ENCODE data around the gene KCMF1.

Gene KCMF1

DNA sequence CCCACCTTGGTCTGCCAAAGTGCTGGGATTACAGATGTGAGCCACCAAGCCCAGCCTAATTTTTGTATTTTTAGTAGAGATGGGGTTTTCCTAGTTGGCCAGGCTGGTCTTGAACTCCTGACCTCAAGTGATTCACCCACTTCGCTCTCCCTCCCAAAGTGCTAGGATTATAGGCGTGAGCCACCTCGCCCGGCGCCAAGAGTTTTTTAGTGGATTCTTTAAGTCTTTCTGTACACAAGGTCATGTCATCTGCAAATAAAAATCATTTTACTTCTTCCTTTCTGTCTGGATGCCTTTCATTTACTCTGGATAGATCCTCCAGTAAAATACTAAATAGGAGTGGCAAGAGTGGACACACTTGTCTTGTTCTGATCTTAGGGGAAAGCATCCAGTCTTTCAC, 61.7 kb downstream of the KCMF1 start:
- no peak for DNase-seq

DNA sequence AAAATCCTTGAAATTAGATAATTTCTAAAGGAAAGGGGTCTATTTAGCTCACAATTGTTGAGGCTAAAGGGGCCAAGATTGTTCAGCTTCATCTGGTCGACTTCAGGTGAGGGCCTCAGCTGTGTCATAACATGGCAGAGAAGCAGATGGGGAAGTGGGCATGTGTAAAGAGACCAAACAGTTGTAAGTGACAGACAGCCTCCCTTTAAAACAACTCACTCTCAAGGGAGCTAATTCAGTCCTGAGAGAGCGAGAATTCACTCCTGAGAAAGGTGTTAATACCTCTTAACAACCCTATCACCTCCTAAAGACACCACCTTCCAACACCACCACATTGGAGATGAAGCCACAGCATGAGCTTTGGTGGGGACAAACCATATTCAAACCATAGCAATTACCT, 62.4 kb downstream of the KCMF1 start:
- DNase-seq, result no peak

DNA sequence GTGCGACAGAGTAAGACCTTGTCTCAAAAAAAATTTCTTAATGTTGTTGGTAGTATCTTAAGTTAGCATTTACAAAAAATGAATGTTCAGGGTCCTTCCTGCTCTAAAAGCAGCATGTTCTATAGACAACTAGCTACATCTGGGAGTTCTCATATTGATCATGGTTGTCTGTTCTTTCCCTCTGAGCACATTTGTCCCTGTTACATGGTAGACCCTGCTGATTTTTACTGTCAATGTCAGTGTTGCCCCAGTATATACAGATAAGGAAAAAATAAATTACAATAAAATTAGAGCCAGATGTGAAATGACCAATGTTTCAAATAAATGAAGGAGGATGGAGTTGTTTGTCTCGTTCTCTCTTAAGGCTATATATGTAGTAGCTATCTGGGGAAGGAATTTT, 63.2 kb downstream of the KCMF1 start:
- DNase-seq, result no peak

DNA sequence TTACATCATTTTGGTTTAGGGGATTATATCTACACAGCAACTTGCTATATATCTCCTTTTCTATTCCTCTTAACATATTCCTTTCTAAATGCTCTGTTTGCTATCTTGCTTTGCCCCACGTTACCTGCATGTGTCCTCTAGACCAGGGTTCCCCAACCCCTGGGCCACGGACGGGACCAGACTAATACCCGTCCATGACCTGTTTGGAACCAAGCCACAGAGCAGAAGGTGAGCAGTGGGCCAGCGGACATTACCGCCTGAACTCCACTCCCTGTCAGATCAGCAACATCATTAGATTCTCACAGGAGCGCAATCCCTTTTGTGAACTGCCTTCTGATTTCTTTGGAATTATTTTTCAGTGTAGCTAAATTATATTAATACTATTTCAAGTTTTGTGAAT, 66.7 kb downstream of the KCMF1 start:
- DNase-seq, result no peak

DNA sequence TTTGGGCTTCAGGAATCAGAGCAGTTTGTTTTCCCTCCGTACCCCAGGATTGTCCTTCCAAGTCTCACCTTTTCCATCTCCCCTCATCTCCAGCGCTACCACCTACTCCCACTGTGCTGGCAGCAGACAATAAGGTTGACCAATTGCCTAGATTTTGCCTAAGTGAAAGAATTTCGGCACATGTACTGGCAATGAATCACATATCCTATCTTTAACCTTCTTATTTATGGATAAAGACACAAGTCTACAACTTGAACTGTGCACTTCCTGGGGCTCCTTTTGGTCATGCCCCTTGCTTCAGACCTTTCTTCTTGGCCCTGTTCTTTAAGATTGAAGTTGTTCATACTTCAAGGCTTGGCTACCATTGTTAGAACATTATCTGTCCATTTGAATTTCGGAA, 71.4 kb downstream of the KCMF1 start:
- DNase-seq, result no peak

DNA sequence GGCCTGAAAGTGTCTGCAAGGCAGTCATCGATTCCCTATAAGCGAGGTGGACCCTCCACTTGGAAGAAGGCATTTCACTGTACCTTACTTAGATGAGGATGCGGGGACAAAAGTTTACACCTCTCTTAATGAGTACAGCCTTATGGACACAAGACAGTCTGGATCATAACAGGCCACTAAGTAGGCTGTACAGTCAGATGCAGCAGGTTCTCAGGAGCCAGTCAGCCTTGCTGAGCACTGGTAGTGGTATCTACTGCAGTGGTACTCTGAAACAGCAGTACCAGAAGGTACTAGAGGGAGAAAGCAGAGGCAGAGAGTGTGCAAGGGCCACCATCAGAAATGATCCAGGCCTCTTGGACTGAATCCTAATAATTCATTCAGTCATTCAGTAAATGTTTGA, 77.6 kb downstream of the KCMF1 start:
- DNase-seq, result no peak

DNA sequence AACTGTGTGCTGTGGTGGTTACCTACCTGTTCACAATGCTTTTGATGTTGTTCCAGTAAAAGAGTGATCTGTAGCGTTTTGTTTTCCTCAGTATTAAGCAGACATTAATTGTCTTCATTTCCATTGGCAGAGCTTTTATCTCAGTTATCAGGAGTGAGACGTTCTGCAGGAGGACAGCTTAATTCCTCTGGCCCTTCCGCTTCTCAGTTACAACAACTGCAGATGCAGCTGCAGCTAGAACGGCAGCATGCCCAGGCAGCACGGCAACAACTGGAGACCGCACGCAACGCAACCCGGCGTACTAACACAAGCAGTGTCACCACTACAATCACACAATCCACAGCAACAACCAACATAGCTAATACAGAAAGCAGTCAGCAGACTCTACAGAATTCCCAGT, 78.3 kb downstream of the KCMF1 start:
- no peak for DNase-seq

DNA sequence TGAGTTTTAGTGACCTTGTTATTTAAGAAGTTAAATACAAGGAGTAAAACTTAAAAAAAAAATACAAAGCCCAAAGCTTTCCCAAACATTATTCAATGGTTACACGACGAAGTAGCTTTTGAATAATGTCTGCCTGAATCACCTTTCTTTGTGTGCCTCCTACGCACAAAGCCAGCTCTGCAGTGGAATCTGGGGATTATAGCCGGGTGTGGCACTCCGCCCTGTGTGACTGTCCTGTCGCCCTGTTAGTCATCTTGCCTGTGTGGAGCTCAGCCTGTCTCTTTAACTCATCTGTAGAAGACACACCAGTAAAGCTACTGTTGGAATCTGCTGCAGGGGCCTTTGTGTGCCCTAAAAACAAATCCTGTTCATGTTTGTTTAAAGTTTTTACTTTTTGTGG, 82.8 kb downstream of the KCMF1 start:
- DNase-seq, result no peak

DNA sequence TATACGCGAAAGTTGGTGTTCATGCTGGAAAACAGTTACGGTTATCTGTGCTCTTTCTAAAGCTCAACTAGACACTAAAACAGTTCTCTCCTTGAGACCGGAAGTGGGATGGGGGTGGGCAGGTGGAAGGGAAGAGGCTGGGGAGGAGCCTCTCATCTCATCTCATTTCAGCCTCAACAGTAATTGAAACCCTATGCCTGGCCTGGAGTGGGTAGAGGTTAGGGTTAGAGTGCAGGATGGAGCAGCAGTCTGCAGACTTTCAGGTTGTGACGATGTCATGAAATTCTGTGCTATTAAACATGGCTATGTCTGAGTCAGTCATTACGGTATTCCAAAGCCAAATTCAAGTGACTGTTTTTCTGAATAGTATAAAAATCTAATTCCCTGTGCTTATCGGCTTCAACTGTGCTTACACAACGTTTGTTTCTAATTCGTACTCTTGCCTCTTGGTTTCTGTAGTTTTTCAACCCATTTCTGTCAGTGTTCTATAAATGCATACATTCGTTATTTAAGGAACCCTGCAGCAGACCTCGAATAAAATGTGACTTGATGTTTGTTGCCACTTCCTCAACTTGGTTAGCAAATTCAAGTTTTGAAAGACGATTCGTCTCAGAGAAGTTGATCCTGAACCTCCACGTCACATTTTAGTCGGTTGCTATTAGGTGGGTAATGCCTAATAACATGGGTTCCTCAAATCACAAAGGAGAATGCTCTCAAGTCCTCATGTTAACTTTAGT, 86.4 kb downstream of the KCMF1 start:
- no peak for DNase-seq

DNA sequence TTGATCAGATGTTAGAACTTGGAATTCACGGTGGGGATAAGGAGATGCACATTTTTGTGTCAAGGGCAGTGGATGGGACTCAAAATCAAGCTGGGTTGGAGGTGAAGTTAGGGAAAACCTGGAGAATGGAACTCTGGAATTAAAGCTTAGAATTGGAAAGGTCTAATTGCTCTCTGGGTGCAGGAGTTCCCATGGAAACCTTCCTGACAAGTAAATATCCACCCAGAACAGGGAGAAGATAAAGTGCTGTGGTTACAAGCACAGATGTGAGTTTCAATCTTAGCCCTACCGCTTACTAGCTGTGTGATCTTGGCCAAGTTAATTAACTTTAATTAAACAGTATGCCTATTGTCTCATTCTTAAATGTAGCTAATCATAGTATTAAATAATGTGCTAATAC, 90.9 kb downstream of the KCMF1 start:
- DNase-seq, result no peak

DNA sequence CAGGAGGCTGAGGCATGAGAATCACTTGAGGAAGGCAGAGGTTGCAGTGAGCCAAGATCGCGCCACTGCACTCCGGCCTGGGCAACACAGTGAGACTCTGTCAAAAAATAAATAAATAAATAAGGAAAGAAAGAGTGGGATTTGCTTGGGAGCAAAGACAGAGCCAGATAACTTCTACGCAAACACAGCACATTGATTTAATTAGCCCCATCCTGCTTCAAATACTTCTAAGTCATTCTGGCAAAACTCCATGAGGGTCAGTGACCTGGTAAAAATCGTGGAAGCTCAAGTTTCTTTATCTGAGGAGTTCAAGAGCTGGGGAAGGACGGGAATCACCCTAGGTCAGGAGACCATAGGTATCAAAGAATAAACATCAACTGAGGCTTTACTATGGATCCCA, 91.6 kb downstream of the KCMF1 start:
- no peak for DNase-seq

DNA sequence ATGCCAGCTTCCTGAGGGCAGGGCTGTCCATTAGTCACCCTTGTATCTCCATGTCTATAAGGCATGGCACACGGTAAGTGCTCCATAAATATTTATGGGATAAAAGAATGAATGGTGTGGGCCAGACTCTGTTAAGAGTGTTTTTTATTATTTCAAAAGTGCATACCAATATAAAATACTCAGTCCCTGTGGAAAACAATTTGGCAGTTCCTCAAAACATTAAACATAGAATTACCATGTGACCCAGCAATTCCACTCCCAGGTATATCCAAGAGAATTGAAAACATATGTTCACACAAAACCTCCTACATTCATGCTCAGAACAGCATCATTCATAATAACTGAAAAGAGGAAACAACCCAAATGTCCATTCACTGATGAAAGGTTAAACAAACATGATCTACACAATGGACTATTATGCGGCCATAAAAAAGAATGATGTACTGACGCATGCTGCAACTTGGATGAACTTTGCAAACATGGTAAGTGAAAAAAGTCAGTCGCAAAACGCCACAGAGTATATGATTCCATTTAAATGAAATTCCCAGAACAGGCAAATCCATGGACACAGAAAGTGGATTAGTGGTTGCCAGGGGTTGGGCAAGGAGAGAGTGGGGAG, 93.1 kb downstream of the KCMF1 start:
- DNase-seq, result no peak

DNA sequence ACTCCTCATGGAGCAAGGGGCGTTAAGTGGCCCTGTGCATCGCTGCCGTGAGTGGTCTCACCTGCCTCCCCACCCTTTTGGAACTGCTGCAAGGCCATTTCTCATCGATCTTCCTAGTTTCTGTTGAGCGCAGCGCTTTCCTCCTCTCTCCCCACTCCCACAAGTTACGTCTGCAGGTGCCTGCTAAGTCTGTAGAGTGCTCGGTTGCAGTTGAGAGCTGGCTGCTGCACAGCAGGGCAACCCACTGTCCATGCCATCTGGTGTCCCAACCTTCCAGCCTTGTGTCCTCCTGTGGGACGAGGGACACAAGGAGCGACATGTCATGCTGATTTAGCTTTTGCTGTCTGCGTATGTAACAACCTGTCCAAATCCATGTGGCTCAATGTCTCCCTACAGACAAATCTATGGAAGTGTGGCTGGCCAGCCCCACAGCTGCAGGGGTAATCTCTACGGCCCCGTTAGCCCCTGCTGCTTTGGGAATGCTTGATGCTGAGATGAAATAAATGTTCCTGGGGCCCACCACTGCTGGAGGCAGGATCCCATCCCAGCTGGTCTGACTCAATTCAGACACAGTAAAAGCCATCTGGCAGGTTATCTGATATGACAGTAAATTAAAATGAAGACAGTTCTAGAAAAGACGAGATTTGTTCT, 94.1 kb downstream of the KCMF1 start:
- DNase-seq, result no peak

DNA sequence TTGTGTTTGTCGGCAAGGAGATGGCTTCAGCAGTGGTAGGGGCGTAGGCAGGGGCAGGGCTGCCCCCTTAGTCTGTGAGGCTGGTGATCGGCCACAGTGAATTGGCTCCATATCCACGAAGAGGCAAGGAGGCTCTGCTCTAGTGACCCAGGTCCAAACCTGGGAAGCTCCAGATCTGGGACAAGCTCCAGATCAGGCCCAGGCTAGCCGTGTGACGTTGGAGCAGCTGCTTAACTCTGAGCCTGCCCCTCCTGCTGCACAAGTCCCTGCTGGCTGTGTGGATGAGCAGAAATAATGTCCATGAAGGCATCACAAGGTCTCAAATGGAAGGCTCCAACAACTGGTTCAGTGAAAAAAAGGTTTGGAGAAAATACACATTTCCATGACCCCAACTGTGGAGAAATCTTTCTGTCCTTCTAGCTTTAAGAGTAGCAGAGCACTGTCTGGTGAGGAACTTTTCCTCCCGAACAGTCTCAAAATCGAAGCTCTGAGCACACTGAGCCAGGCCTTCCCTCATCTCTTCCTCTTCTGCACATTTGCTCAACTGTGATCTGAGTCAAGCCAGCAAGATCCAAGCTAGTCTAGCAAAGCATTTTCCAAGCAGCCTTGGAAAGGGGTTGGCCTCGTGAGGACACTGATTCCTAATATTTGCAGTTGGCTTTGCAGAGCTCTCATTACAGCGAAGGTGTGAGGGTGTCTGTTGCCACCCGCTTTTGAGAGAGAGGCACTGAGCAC, 95.2 kb downstream of the KCMF1 start:
- no peak for DNase-seq

DNA sequence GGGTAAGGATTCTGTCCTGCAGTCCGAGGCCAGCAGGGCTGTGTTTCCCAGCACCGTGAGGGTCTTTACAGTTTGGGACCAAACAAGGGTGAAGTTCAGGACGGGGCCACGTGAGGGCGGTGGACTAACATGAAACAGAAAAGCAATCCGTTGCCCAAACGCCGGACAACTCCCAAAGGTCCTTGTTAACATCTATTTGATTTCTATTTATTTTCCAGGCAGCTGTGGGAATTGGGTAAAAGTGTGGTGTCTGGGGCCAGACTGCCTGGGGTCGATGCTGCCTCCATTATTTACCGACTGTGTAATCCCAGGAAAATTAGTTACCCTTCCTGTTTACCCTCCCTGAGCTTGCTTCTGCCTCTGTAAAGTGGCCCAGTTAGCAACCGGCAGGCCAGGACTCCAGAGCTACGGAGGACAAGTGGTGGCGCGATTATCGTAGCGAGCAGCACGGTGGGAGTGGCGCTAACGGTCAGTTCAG, 96.0 kb downstream of the KCMF1 start:
- peak; percentile 39 for DNase-seq

DNA sequence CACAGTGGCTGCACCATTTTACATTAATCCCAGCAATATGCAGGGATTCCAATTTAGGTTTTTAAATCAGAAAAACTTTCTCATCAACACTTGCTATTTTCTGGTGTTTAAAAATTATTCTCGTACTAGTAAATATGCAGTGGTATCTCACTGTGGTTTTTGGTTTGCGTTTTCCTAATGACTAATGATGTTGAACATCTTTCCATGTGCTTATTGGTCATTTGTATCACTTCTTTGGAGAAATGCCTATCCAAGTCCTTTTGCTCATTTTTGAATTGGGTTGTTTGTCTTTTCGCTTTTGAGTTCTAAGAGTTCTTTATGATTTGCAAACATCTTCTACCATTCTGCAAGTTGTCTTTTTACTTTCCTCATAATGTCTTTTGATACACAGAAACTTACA, 100.1 kb downstream of the KCMF1 start:
- DNase-seq, result no peak

DNA sequence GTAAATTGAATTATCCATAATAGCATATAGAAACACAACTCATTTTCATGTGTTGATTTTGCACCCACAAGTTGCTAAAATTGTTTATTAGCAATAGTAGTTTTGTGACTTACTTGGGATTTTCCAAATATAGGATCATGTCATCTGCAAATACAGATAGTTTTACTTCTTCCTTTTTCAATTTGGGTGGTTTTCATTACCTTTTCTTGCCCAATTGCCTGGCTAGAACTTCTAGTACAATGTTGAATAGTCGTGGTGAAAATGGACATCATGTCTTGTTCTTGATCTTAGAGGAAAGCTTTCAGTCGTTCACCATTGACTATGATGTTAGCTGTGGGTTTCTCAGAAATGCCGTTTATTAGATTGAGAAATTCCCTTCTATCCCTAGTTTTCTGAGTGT, 102.1 kb downstream of the KCMF1 start:
- no peak for DNase-seq

DNA sequence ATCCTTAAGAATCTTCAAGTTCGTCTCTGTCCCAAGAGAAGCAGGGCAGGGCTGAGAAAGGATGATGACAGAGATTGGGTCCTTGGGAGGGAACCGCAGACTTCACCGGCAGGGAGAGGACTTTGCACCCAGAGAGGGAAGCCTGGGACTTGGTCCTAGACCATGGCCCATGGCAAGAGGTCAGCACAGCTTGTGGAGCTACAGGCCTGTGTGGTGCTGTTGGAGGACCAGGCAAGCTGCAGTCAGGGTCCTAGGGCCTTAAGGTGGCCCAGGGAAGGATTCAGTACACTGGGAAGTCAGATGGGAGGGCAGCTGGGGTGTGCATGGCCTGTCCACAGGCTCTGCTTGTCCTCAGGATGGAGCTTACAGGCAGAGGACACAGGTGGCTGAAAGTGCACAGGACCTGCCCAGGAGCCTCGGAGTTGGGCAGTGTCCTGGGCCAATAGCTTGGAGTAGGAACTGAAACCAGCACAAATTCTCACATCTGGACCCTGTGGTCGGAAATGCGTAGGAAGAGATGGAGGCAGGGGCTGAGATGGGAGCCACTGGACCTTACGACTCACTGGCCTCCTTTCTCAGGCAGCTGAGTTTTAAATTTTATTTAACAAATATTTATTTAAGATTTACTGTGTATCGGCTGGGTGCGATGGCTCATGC, 105.8 kb downstream of the KCMF1 start:
- no peak for DNase-seq

DNA sequence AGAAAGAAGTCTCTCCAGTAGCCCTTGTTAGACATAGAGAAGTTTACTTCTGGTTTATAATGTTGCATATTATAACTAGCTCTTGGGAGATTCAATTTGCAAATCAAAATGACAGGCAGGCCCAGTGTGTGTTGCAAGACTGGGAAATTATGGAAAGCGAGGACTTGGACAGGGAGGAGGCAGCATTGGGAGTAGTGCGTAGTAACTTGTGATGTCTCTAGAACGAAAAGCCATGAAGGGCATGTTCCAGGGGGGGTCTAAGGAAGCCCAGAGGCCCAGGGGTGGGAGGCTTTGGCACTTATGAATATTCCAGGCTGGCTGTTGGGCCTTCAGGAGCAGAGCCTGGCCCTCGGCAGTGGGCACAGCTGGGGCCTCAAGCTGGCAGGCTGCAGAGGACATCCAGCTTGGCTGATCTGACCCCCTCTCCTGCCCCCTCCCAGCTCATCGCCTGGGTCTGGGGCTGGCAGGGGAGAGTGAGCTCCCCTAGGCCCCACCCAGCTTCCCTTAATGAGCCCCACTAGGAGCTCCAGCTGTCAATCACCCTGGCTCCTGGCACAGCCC, 107.0 kb downstream of the KCMF1 start:
- DNase-seq, result no peak

DNA sequence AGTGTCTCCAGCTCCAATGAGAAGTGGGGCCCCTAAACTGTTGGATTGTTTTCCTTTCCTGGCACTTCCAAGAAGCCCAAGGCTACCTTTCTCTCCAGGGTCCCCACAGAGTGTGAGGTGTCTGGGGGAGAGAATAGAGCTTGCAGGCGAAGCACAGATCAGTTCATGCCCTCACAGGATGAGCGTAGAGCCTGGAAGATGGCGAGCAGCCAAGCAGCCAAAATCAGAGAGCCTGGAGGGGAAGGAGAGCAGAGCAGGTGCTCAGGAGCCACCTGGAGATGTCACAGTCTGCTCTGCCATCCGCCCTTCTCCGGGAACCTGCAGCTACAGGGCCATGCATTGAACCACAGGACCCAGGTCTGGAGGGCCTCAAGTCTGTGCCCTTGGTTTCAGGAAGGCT, 107.6 kb downstream of the KCMF1 start:
- DNase-seq, result no peak

DNA sequence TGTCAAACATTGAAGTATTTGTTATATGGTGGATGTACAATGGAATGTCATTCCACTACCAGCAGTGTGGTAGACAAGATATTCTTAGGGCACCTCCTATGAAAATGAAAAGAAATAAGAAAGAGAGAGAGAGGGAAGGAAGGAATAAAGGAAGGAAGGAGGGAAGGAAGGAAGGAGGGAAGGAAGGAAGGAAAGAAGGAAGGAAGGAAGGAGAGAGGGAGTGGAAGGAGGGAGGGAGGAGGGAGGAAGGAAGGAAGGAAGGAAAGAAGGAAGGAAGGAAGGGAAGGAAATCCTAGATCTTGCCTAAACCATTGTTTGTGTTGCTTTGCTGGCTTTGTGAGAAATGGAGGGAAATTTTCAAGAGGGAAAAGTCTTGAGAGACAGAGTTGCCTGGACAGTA, 112.1 kb downstream of the KCMF1 start:
- DNase-seq, result no peak

DNA sequence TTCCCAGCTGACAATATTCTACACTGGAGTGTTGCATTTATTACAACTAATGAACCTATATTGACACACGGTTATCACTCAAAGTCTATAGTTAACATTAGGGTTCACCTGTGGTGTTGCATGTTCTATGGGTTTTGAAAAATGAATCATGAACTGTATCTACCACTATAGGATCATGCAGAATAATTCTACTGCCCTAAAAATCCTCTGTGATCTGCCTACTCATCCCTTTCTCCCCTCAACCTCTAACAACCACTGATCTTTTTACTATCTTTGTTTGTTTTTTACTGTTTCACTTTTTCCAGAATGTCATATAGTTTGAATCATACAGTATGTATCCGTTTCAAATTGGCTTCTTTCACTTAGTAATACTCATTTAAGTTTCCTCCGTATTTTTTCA, 114.6 kb downstream of the KCMF1 start:
- no peak for DNase-seq

DNA sequence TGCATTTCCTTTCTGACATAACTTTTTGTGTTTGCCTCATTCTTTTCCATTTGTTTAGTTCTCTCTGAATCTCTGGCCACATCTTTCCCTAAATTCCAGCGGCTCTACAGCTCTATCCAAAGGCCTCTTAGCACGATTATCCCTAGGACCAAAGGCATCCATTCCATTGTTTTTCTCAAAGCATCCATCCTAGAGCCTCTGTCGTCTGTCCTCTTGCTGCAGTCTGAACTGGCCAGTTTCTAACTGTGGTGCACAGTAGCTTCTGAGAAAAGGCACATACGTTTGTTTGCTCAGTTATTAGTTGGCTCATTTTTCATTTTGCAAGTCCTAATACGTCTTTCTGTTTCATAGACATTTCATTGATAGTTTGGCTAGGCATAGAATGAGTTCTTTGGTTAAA, 116.6 kb downstream of the KCMF1 start:
- DNase-seq, result no peak

Data from NCI-H748 treated with DMSO at 0.1 percent for 48 hours (cell line).